Osteoblast (primary cell): ENCODE measurements around the gene SCYL2. TPM values are rescaled to one million over a fixed set of nuclear protein-coding genes. Genes with fewer than 3 reads are reported as not detected.

Experiments
- DNase-seq: peaks from one replicate; pipeline ENCODE4 v3.0.0; 2011; ENCODE audit warnings: low spot score, mixed read lengths; ENCODE audit not compliant: insufficient read length; ENCODE audit errors: missing footprints
- H2AFZ ChIP-seq: 2 replicates; pipeline ENCODE4 v1.6.0; 2011; ENCODE audit warnings: mild to moderate bottlenecking, low read length
- H3K27ac ChIP-seq: 2 replicates; pipeline ENCODE4 v1.5.1; 2011; ENCODE audit warnings: mild to moderate bottlenecking, low read depth, low read length, moderate library complexity
- H3K27me3 ChIP-seq: 2 replicates; pipeline ENCODE4 v1.6.0; 2012; ENCODE audit warnings: mild to moderate bottlenecking, control low read depth, inconsistent platforms, low read length, moderate library complexity; ENCODE audit not compliant: insufficient read depth
- H3K36me3 ChIP-seq: 2 replicates; pipeline ENCODE4 v1.5.1; 2011; ENCODE audit warnings: mild to moderate bottlenecking, low read length, control low read depth, moderate library complexity; ENCODE audit not compliant: insufficient read depth
- H3K4me1 ChIP-seq: 2 replicates; pipeline ENCODE4 v1.5.1; 2011; ENCODE audit warnings: mild to moderate bottlenecking, low read length, control low read depth, moderate library complexity; ENCODE audit not compliant: insufficient read depth
- H3K4me2 ChIP-seq: 2 replicates; pipeline ENCODE4 v1.6.0; 2011; ENCODE audit warnings: mild to moderate bottlenecking, low read length; ENCODE audit not compliant: insufficient read depth
- H3K4me3 ChIP-seq: fragments of 200-600 bp; sonication (generic); 3 replicates; pipeline ENCODE4 v1.5.1; 2012; ENCODE audit warnings: mild to moderate bottlenecking, low read length, inconsistent platforms; ENCODE audit not compliant: insufficient read depth
- H3K79me2 ChIP-seq: 2 replicates; pipeline ENCODE4 v1.6.0; 2012; ENCODE audit warnings: mild to moderate bottlenecking, low read length, control low read depth, inconsistent platforms; ENCODE audit not compliant: insufficient read depth
- H3K9me3 ChIP-seq: 2 replicates; pipeline ENCODE4 v1.5.1; 2011; ENCODE audit warnings: low read depth, low read length, control low read depth
- H4K20me1 ChIP-seq: 2 replicates; pipeline ENCODE4 v1.6.0; 2012; ENCODE audit warnings: mild to moderate bottlenecking, low read length, control low read depth; ENCODE audit not compliant: insufficient read depth
- total RNA-seq: library from RNA; depleted of rRNA; stranded (reverse); fragments of >200 nt; gene quantifications from 2 replicates; pipeline ENCODE4 v1.2.3, GENCODE V29; 2012
- TF ChIP-seq, protein P1 (sequence below): IDR thresholded peaks from 2 replicates; pipeline ENCODE4 v1.5.1; 2011; ENCODE audit warnings: mild to moderate bottlenecking, low read depth, low read length, moderate library complexity; ENCODE audit errors: extremely low read depth

SCYL2 gene
- total RNA-seq, 1 donor: 64.4 TPM

DNA sequence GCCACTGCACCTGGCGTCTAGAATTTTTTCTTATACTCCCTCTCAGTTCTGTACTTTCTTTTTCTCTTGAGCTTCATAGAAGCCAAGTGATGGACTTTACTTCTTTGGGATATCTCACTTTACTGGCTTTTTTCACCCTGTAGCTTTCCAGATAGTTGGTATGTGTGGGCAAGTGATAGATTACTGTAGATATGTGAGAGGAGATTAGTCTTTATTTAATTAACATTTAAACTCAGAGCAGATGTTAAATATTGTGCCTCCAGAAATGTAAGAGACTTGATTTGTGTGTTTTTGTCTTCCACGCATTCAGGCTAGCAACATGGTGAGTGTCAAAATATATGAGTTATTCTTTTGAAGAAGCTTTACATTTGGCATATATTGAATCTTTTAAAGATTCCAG is 50.4 kb downstream of the SCYL2 start:
- no peaks in the 10 kb centered on the region for H3K27me3 ChIP-seq
- H3K4me2 ChIP-seq: no peak overlapping the region
- no peak overlapping the region for H2AFZ ChIP-seq
- H4K20me1 ChIP-seq: no peaks in the 10 kb centered on the region
- no peaks in the 10 kb centered on the region for H3K79me2 ChIP-seq
- no peak for DNase-seq
- TF ChIP-seq, protein P1, sequence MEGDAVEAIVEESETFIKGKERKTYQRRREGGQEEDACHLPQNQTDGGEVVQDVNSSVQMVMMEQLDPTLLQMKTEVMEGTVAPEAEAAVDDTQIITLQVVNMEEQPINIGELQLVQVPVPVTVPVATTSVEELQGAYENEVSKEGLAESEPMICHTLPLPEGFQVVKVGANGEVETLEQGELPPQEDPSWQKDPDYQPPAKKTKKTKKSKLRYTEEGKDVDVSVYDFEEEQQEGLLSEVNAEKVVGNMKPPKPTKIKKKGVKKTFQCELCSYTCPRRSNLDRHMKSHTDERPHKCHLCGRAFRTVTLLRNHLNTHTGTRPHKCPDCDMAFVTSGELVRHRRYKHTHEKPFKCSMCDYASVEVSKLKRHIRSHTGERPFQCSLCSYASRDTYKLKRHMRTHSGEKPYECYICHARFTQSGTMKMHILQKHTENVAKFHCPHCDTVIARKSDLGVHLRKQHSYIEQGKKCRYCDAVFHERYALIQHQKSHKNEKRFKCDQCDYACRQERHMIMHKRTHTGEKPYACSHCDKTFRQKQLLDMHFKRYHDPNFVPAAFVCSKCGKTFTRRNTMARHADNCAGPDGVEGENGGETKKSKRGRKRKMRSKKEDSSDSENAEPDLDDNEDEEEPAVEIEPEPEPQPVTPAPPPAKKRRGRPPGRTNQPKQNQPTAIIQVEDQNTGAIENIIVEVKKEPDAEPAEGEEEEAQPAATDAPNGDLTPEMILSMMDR: no peak
- no peak overlapping the region for H3K4me3 ChIP-seq
- H3K4me1 ChIP-seq: no peaks in the 10 kb centered on the region
- peaks cover 53% of the 10 kb centered on the region for H3K36me3 ChIP-seq
- no peak overlapping the region for H3K27ac ChIP-seq
- no peaks in the 10 kb centered on the region for H3K9me3 ChIP-seq

DNA sequence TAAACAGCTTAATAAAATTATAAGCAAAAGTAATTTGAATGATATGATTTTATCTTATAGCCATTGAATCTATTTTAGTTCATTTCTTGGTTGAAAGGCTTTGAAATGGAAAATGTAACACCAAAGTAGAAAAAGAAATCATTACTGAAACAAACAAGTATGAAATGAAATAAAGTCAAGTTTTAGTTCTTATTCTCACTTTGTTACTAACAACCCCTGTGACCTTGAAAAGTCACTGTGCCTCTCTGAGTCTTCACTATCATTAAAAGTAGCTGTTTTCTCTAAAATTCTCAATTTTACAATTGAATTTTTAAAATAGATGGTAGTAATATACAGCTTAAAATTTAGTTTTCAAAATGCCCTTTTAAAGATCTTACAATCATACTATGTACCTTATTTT is 57.5 kb downstream of the SCYL2 start:
- TF ChIP-seq, protein P1: no peak
- Histone ChIP-seq H3K27me3 (no peaks in the 10 kb centered on the region), H3K4me3 (no peak overlapping the region), H4K20me1 (no peaks in the 10 kb centered on the region), H3K9me3 (no peaks in the 10 kb centered on the region), H3K27ac (no peak overlapping the region), H3K4me1 (no peaks in the 10 kb centered on the region), H2AFZ (no peak overlapping the region), H3K36me3 (peaks cover 26% of the 10 kb centered on the region), H3K79me2 (no peaks in the 10 kb centered on the region), H3K4me2 (no peak overlapping the region)
- no peak for DNase-seq

DNA sequence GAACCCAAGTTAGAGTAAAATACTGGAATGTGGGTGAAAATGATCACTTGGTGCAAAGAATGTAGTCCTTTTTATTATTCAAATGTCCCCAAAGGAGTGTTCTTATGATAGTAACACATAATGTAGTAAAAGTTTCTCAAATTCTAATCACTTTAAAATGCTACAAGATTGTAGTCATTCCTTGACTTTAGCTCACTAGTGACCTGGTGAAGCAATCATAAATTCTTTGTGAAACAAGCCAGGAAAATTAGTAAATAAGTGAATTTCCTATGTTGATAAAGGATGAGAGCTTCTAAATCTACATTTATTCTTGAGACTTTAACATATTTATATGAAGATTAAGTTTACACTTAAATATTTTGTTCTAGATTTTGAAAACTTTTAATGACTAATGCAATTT is 59.2 kb downstream of the SCYL2 start:
- no peak for DNase-seq
- Histone ChIP-seq H3K4me3 (no peak overlapping the region), H2AFZ (no peak overlapping the region)

DNA sequence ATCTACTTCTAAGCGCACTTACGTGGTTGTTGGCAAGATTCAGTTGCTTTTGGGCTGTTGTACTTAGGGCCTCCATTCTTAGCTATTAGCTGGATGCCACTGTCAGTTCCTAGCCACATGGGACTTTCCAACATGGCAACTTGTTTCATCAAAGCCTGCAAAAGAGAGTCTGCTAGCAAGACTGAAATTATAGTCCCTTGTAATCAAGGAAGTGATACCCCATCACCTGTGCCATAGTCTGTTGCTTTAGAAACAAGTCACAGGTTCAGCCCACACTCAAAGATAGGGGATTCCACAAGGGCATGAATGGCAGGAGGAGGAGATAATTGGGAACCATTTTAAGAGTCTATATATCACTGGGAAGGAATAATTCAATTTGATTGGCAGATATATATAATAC is 62.8 kb downstream of the SCYL2 start:
- H3K4me1 ChIP-seq: no peaks in the 10 kb centered on the region
- H3K36me3 ChIP-seq: peaks cover 19% of the 10 kb centered on the region

More for the DNA sequence above, 59.2 kb downstream of the SCYL2 start:
- Histone ChIP-seq H4K20me1 (no peaks in the 10 kb centered on the region), H3K9me3 (no peaks in the 10 kb centered on the region), H3K27ac (no peak overlapping the region), H3K36me3 (peaks cover 25% of the 10 kb centered on the region), H3K4me2 (no peak overlapping the region), H3K4me1 (no peaks in the 10 kb centered on the region), H3K27me3 (no peaks in the 10 kb centered on the region), H3K79me2 (no peaks in the 10 kb centered on the region)
- TF ChIP-seq, protein P1: no peak

More for the DNA sequence above, 62.8 kb downstream of the SCYL2 start:
- Histone ChIP-seq H3K4me3 (no peak overlapping the region), H3K4me2 (no peak overlapping the region), H3K79me2 (no peaks in the 10 kb centered on the region), H2AFZ (no peak overlapping the region), H3K27ac (no peak overlapping the region), H3K27me3 (no peaks in the 10 kb centered on the region), H3K9me3 (no peaks in the 10 kb centered on the region), H4K20me1 (no peaks in the 10 kb centered on the region)
- TF ChIP-seq, protein P1: no peak
- no peak for DNase-seq
